ENCODE measurements around the gene PAPOLA.

Gene PAPOLA

DNA sequence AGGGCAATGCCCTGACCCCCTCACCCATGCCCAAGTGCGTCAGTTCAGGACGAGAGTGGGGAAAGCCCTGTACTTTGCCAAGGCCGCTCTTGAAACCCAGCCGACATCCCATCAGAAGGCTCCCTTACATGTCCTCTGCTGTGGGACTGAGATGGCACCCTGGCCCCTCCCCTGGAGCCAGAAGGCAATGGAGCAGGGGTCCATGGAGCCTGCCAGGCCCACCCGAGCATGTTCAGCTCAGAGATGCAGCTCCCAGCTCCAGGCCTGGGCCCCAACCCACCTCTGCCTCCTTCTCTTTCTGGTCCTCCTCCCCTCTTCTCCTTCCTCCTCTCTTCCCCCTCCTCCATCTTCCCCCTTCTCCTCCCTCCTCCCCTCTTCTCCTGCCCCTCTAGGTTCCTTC is 95.5 kb downstream of the PAPOLA start:
- TF ChIP-seq, protein P1, sequence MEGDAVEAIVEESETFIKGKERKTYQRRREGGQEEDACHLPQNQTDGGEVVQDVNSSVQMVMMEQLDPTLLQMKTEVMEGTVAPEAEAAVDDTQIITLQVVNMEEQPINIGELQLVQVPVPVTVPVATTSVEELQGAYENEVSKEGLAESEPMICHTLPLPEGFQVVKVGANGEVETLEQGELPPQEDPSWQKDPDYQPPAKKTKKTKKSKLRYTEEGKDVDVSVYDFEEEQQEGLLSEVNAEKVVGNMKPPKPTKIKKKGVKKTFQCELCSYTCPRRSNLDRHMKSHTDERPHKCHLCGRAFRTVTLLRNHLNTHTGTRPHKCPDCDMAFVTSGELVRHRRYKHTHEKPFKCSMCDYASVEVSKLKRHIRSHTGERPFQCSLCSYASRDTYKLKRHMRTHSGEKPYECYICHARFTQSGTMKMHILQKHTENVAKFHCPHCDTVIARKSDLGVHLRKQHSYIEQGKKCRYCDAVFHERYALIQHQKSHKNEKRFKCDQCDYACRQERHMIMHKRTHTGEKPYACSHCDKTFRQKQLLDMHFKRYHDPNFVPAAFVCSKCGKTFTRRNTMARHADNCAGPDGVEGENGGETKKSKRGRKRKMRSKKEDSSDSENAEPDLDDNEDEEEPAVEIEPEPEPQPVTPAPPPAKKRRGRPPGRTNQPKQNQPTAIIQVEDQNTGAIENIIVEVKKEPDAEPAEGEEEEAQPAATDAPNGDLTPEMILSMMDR (IDR thresholded peaks at IDR 0.05; ENCODE audit: insufficient read depth, low read depth, low read length, missing control alignments) = no peak
- DNase-seq (ENCODE audit: low read depth) = no peak

GRCh38 chr14:96598332-96598928 is 96.2 kb downstream of the PAPOLA start:
- no peak overlapping the region for H3K4me3 ChIP-seq (ENCODE audit: low read depth, low read length)
- TF ChIP-seq, protein P1 (IDR thresholded peaks at IDR 0.05; ENCODE audit: insufficient read depth, low read depth, low read length, missing control alignments) = no peak
- no peak for DNase-seq (ENCODE audit: low read depth)

More for the DNA sequence above, 95.5 kb downstream of the PAPOLA start:
- H3K4me3 ChIP-seq (ENCODE audit: low read depth, low read length) = no peak overlapping the region

DNA sequence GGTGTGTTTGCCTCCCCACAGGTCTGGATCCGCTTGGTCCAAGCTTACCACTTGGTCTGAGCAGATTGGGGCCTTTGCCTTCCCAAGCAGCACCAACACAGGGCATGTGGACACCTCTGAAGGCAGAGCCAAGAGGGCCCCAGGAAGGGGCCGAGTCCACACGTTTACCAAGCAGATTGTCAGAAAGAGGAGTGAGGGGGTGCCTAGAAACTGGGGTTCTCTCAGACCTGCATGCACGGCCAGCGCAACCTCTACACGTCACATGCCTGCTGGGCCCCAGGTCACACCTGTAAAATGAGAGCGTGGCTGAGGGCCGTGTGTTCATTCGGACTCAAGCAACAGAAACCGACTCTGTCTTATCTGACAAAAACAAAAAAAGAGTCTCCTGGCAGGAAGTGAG is 96.9 kb downstream of the PAPOLA start:
- H3K4me3 ChIP-seq (ENCODE audit: low read depth, low read length) = no peak overlapping the region
- DNase-seq (ENCODE audit: low read depth) = no peak
- TF ChIP-seq, protein P1 (IDR thresholded peaks at IDR 0.05; ENCODE audit: insufficient read depth, low read depth, low read length, missing control alignments) = no peak

GRCh38 chr14:96602186-96602585 is 100.0 kb downstream of the PAPOLA start:
- no peak for DNase-seq (ENCODE audit: low read depth)
- H3K4me3 ChIP-seq (ENCODE audit: low read depth, low read length) = no peak overlapping the region
- TF ChIP-seq, protein P1 (IDR thresholded peaks at IDR 0.05; ENCODE audit: insufficient read depth, low read depth, low read length, missing control alignments) = no peak

GRCh38 chr14:96603350-96604255 is 101.4 kb downstream of the PAPOLA start:
- TF ChIP-seq, protein P1 (IDR thresholded peaks at IDR 0.05; ENCODE audit: insufficient read depth, low read depth, low read length, missing control alignments) = no peak
- no peak for DNase-seq (ENCODE audit: low read depth)
- no peak overlapping the region for H3K4me3 ChIP-seq (ENCODE audit: low read depth, low read length)

DNA sequence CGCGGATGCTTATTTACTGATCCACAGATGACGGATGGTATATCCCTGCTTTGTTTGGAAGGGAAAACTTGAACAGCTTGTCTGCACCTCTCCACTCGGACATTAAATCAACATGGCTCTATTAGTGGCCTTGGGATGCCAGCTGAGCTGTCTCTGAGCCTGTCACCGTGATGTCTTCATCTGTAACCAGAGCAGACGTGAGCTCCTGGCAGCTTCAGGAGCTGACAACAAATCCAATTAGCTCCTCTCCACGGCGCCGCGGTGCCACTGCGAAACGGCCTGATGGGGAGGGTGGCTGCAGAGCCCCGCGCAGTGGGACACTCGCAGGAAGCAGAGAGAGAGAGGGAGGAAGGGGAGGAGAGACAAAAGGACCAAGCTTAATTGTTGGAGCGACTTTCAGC is 112.3 kb downstream of the PAPOLA start:
- TF ChIP-seq, protein P1 (IDR thresholded peaks at IDR 0.05; ENCODE audit: insufficient read depth, low read depth, low read length, missing control alignments) = no peak
- no peak overlapping the region for H3K4me3 ChIP-seq (ENCODE audit: low read depth, low read length)
- no peak for DNase-seq (ENCODE audit: low read depth)

All from GM12865 (cell line).